RPMI8226 (cell line): Measurements from ENCODE around the gene RNF41.
A peak's percentile ranks its signal among the peaks of the same experiment; 100 is the strongest.
"Not testable (repeated sequence)": the region's sequence is repeated elsewhere in the genome, so short reads cannot be mapped to it uniquely, and the experiment has no call there.

Experiments
- DNase-seq: peaks from one replicate; pipeline ENCODE4 v3.0.0-alpha.2; 2015

RNF41 gene

GRCh38 chr12:56206452-56207166 lies 15.1 kb downstream of the RNF41 start:
- DNase-seq = peak; percentile 53

GRCh38 chr12:56205445-56205844 lies 16.3 kb downstream of the RNF41 start:
- DNase-seq = no peak

- no peak for DNase-seq
These were observed 17.4 kb downstream of the RNF41 start for GRCh38 chr12:56204275-56204674.

DNA sequence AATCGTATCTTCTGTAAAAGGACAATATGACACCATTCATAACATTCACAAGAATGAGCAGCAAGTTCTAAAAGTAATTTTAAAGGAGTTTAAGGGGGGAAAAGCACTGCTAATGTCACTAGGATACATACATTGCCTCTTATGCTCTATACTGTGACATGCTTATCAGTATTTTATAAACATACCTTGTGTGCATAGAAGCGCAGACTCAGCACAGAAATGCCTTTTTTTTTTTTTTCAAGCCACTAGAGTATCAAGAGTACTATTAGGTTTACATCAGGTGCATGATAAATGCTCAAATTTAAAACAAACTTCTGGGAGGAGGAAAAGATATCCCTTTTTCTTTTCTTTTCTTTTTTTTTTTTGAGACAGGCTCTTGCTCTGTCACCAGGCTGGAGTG lies 18.9 kb downstream of the RNF41 start:
- DNase-seq = no peak

GRCh38 chr12:56202366-56202765 lies 19.4 kb downstream of the RNF41 start:
- DNase-seq = no peak

- DNase-seq = no peak
These were observed 22.9 kb downstream of the RNF41 start for GRCh38 chr12:56198836-56199235.

DNA sequence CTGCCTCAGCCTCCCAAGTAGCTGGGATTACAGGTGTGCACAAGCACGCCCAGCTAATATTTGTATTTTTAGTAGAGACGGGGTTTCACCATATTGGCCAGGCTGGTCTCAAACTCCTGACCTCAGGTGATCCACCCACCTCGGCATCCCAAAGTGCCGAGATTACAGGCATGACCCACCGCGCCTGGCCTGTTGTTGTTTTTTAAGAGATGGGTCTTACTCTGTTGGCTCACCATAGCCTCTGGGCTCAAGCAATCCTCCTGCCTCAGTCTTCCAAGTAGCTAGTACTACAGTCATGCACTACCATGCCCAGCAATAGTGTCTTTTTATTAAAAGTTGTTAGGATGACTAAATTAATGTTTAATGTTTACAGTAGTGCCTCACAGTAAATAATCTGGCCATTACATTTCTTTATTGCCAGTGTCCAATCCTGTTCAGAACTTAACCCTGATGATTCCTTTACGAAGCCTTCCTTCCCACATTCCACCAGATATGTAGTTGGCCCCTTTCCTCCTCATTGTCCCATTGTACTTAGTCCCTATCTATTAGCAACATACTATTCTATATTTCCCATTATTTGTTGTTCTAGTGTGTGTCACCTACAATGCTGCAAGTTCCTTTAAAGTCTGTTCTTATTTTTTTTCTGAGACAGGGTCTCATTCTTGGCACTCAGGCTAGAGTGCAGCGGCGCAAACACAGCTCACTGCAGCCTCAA lies 23.6 kb downstream of the RNF41 start:
- no peak for DNase-seq

GRCh38 chr12:56196818-56197550 lies 24.7 kb downstream of the RNF41 start:
- not testable (repeated sequence) for DNase-seq

DNA sequence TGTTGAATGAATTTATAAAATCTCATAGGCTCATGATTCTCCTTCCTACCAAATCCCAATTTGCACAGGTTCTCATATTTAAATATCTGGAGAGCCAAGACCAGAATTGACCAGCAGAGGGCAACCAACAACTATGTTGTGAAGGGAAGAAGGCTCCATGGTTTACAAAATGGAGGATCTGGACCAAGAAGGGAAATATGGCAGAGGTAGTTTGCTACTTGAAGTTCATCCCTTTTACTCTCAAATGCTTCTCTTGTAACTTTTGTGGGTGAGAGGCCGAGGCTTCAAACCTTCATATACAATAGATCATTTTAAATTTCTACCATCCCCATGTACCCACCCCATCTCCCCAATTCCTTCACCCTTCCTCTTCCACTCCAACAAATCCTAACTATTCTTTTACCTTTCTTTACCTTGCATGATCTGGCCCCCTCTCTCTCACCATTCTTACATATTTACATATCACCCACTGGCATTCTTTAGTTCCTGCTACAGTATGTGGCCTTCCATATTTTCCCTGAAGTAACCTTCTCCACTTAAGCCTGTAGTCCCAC lies 28.6 kb downstream of the RNF41 start:
- peak; percentile 90 for DNase-seq

- DNase-seq = no peak
These were observed 29.1 kb downstream of the RNF41 start for GRCh38 chr12:56192582-56192981.

DNA sequence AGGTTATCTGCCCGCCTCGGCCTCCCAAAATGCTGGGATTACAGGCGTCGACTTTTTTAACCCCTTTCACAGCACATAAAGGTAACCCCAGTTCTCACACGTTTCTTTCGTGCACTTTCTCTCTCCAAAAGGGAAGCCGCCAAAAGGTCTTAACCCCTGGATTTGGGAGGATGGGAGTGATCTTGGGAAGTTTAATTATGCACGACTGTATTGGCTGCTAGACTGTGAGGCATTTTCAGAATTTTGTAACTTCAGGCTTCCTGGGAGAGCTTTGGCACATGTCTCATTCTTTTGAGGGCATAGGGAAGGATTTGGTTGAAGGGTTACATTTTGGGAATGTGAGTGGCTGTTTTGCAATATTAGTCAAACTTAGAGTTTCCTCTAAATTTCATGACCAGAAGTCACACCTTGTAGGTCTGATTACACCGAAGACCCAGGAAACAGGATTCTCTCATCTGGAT lies 31.0 kb downstream of the RNF41 start:
- DNase-seq = no peak

GRCh38 chr12:56189918-56190694 lies 31.6 kb downstream of the RNF41 start:
- DNase-seq = peak; percentile 87

GRCh38 chr12:56189099-56189917 lies 32.4 kb downstream of the RNF41 start, which contains the start of gene SMARCC2:
Gene SMARCC2, minus strand, starts transcription at chr12:56189483. Its CDS starts 22 bp downstream, at chr12:56189461.
- peak; percentile 91 for DNase-seq

DNA sequence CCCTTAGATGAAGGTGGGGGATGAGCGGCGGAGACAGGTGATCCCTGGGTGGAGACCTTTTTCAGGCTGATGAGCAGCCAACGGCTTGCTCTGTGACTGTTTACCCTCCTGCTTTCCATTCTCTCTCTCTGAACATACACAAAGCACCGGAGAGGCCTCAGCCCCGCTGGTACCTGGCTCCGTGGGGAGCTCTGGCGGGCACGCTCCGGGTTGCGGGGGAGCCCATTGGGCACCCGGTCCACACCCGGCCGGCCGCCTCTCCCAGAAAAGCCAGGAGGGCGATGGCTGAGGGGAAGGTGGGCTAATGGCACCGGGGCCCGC lies 33.0 kb downstream of the RNF41 start:
- DNase-seq = peak; percentile 30

- DNase-seq = no peak
These were observed 33.5 kb downstream of the RNF41 start for GRCh38 chr12:56188131-56188777.

DNA sequence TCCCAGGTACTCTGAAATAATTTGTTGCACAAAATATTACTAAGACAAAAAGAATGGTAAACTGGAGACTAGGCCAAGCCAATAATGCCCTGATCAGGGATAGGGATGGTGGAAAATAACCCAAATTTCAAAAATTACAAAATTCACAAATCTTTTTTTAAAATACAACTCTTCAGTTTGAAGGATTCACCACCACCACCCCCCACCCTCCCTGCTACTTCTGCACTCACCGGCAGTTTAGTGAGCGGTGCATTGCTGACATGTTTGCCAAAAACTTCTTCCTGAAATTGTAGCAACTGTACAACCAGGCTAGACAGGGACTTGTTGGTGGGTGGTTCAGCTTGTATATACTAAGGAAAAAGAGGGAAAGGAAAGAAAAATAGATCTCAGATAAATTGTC lies 34.8 kb downstream of the RNF41 start:
- DNase-seq = no peak

GRCh38 chr12:56178347-56178746 lies 43.4 kb downstream of the RNF41 start:
- DNase-seq = no peak

- DNase-seq = no peak
These were observed 48.9 kb downstream of the RNF41 start for GRCh38 chr12:56172839-56173238.

- no peak for DNase-seq
These were observed 52.4 kb downstream of the RNF41 start for GRCh38 chr12:56169229-56169759.

DNA sequence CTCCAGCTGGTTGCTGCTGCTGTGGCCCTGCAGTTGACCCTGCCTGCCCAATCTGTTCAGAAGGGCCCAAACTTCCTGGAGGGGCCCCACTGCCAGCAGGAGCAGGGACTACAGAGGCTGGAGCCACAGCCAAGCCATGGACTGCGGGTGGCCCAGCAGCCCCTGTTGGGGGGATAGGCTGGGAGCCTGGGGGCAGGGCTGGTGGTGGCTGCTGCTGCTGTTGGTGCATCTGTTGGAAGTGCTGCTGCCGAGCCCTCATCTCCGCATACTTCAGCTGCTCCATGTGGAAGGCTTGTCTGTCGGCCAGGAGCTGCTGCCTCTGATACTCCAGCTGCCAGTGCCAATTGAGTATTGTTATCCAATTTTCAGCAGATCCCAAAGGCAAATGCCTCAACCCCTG lies 56.4 kb downstream of the RNF41 start:
- DNase-seq = no peak

DNA sequence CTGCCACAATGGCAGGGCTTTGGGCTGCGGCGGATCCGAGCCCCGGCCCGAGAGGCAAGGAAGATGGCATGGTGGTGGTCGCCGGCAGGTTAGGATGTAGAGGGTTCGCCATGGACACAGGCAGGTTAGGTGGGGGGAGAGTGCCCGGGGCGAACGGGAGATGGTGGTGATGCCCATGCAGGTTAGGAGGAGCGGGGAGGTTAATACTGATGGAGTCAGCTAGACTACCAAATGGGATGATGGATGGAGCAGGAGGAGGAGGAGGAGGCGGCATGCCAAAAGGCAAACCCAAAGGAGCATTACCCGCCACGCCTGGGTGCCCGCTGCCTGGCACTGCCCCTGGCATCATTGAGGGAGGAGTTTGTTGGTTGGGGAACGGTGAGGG lies 57.4 kb downstream of the RNF41 start:
- no peak for DNase-seq
